ENCODE data around the gene CNTFR. TPM values are rescaled to one million over a fixed set of nuclear protein-coding genes. Genes with fewer than 3 reads are reported as not detected.

CNTFR gene
- total and polyA plus RNA-seq, 2 donors (not counting 1 experiment from before 2014, with no cell fraction given) = not detected

DNA sequence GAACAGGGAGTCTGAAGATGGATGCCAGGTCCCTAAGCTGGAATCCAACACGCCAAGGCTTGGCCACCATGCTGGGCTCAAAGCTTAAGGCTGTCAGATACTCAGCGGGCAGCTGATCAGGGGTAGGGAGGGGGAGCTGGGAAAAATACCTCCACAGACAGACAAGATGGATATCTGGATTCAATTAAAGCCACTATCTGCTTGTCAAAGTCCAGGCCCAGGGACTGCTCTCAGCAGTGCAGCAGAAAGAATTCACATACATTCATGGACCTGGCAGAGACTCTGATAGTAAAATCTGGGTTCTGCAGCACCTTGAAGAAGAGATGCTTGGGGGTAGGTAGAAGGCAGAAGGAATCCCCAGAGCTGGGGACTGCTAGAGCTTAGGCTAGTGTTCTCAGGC lies 25.6 kb upstream of the CNTFR start:
- Mint-ChIP-seq H3K4me1 (peaks cover 32% of the 10 kb centered on the region), H3K27ac (no peak overlapping the region), H3K27me3 (no peaks in the 10 kb centered on the region), H3K9me3 (ENCODE audit: insufficient read depth) (no peaks in the 10 kb centered on the region), H3K4me3 (no peak overlapping the region)
- Histone ChIP-seq H3K27me3 (replicated peaks in 1 of 4; ENCODE audit: control extremely low read depth in 1 of 4, control insufficient read depth in 3 of 4, insufficient read depth in 4 of 4, low read length in 3 of 4) (no peaks in the 10 kb centered on the region), H2AFZ (ENCODE audit: insufficient read depth, low read depth, low read length, poor library complexity, severe bottlenecking) (no peak overlapping the region), H3K27ac (ENCODE audit: low read length in 2 of 2) (no peak overlapping the region), H3K9me3 (ENCODE audit: control extremely low read depth in 1 of 3, control insufficient read depth in 2 of 3, insufficient read depth in 1 of 3, low read length in 2 of 3) (peaks cover 0 to 7% (median 0%) of the 10 kb centered on the region in 3 donors), H4K20me1 (ENCODE audit: control insufficient read depth, insufficient read depth, low read length, poor library complexity, severe bottlenecking) (no peaks in the 10 kb centered on the region), H3K4me2 (replicated peaks; ENCODE audit: low read depth, low read length, poor library complexity, severe bottlenecking) (no peak overlapping the region), H3K36me3 (replicated peaks in 1 of 2; ENCODE audit: control extremely low read depth in 1 of 2, control insufficient read depth in 1 of 2, extremely low read depth in 1 of 2, insufficient read depth in 2 of 2, low read length in 1 of 2) (peaks cover 2 to 23% of the 10 kb centered on the region in 2 experiments), H3K4me1 (ENCODE audit: control insufficient read depth in 2 of 2, insufficient read depth in 2 of 2, low read length in 2 of 2) (peaks cover 15 to 29% of the 10 kb centered on the region in 2 donors), H3K9ac (ENCODE audit: low read length) (no peak overlapping the region), H3K79me2 (ENCODE audit: control insufficient read depth, insufficient read depth, low read length) (peaks cover 22% of the 10 kb centered on the region), H3K4me3 (ENCODE audit: control extremely low read depth in 1 of 5, extremely low read depth in 1 of 5, insufficient read depth in 1 of 5, low read depth in 2 of 5, low read length in 4 of 5) (no peak overlapping the region)
- ATAC-seq (ENCODE audit: low read depth) = no peak
- POLR2A ChIA-PET = interaction anchor here (0.6 to 0.7 kb wide), 2 partner anchors 37 to 94 kb away, joined by 3 to 5 read pairs; no protein-coding TSS in a partner anchor
- intact Hi-C loops (cut with micrococcal nuclease) = loop anchor here (10.0 kb wide), 1 partner anchor 800 kb away; the partner anchor contains the start of gene UBE2R2
- no peak for DNase-seq
- WGBS (ENCODE audit: insufficient coverage) = 100% methylated on average over 1 of the region's 2 CpGs
- TF ChIP-seq CTCF (IDR thresholded peaks at IDR 0.05) (no peak), EZH2 (IDR thresholded peaks at IDR 0.05; ENCODE audit: borderline replicate concordance, insufficient read depth, low read depth, low read length, poor library complexity, severe bottlenecking) (no peak)
- CTCF ChIA-PET = interaction anchor here (0.7 to 8.3 kb wide), 4 partner anchors 10 to 1863 kb away, joined by 4 to 150 read pairs (median 6); partner anchors contain the start of gene SIGMAR1

- H2AFZ ChIP-seq (ENCODE audit: insufficient read depth, low read depth, low read length, poor library complexity, severe bottlenecking) = peak overlapping the region; percentile 99
- H3K27ac ChIP-seq (ENCODE audit: low read length in 2 of 2) = no peak overlapping the region
- no peaks in the 10 kb centered on the region for H3K27me3 ChIP-seq (replicated peaks in 1 of 4; ENCODE audit: control extremely low read depth in 1 of 4, control insufficient read depth in 3 of 4, insufficient read depth in 4 of 4, low read length in 3 of 4)
- H4K20me1 ChIP-seq (ENCODE audit: control insufficient read depth, insufficient read depth, low read length, poor library complexity, severe bottlenecking) = no peaks in the 10 kb centered on the region
- H3K4me1 ChIP-seq (ENCODE audit: control insufficient read depth in 2 of 2, insufficient read depth in 2 of 2, low read length in 2 of 2) = peaks cover 7 to 21% of the 10 kb centered on the region in 2 donors
- Mint-ChIP-seq H3K27ac (peak overlapping the region; percentile 90), H3K4me3 (peak overlapping the region; percentile 91), H3K9me3 (ENCODE audit: insufficient read depth) (no peaks in the 10 kb centered on the region), H3K4me1 (peaks cover 22% of the 10 kb centered on the region), H3K27me3 (no peaks in the 10 kb centered on the region)
- peaks cover 0 to 7% (median 0%) of the 10 kb centered on the region in 3 donors for H3K9me3 ChIP-seq (ENCODE audit: control extremely low read depth in 1 of 3, control insufficient read depth in 2 of 3, insufficient read depth in 1 of 3, low read length in 2 of 3)
- intact Hi-C loops (cut with micrococcal nuclease) = loop anchor here (1.0 to 10.0 kb wide), 11 partner anchors 7 to 798 kb away; partner anchors contain the start of genes ARID3C, DCTN3, DNAI1 and FAM219A
- peak overlapping the region; percentile 98 for H3K4me2 ChIP-seq (replicated peaks; ENCODE audit: low read depth, low read length, poor library complexity, severe bottlenecking)
- peak overlapping the region; percentile 67 to 97 (median 80) for H3K4me3 ChIP-seq (ENCODE audit: control extremely low read depth in 1 of 5, extremely low read depth in 1 of 5, insufficient read depth in 1 of 5, low read depth in 2 of 5, low read length in 4 of 5)
- peak; percentile 85 for DNase-seq
- POLR2A ChIA-PET = interaction anchor here (0.8 to 2.6 kb wide), 5 partner anchors 7 to 34 kb away, joined by 4 to 10 read pairs (median 8); partner anchors contain the start of genes DCTN3, GALT and SIGMAR1
- H3K36me3 ChIP-seq (replicated peaks in 1 of 2; ENCODE audit: control extremely low read depth in 1 of 2, control insufficient read depth in 1 of 2, extremely low read depth in 1 of 2, insufficient read depth in 2 of 2, low read length in 1 of 2) = peaks cover 2 to 19% of the 10 kb centered on the region in 2 experiments
- CTCF ChIA-PET = interaction anchor here (0.9 to 8.3 kb wide), 11 partner anchors 7 to 90 kb away, joined by 3 to 150 read pairs (median 5); partner anchors contain the start of genes ARID3C, DCTN3 and SIGMAR1
- 2% methylated on average over 14 of the region's 15 CpGs for WGBS (ENCODE audit: insufficient coverage)
- ATAC-seq (ENCODE audit: low read depth) = peak; percentile 44
- TF ChIP-seq CTCF (IDR thresholded peaks at IDR 0.05) (peak; percentile 86), EZH2 (IDR thresholded peaks at IDR 0.05; ENCODE audit: borderline replicate concordance, insufficient read depth, low read depth, low read length, poor library complexity, severe bottlenecking) (no peak)
- H3K79me2 ChIP-seq (ENCODE audit: control insufficient read depth, insufficient read depth, low read length) = peaks cover 9% of the 10 kb centered on the region
- H3K9ac ChIP-seq (ENCODE audit: low read length) = peak overlapping the region; percentile 98
These were observed 23.4 kb upstream of the CNTFR start for GRCh38 chr9:34612788-34613390.

Measured in B cell (primary cell).